Testis (tissue), 3 donors: Measurements from ENCODE around the gene SERGEF. TPM values are rescaled to one million over a fixed set of nuclear protein-coding genes. Genes with fewer than 3 reads are reported as not detected.

Experiments used
- DNase-seq: peaks from one replicate; pipeline ENCODE4 v3.0.0-alpha.2; 2019
- H3K27ac ChIP-seq, 2 donors: fragments of 200-600 bp; sonication (generic); one replicate each; pipeline ENCODE4 v1.5.1; 2019
- H3K27me3 ChIP-seq: fragments of 200-600 bp; sonication (generic); one replicate; pipeline ENCODE4 v1.5.1; 2019
- H3K36me3 ChIP-seq: fragments of 200-600 bp; sonication (generic); one replicate; pipeline ENCODE4 v1.5.1; 2017; ENCODE audit warnings: low read depth; ENCODE audit errors: missing control alignments
- H3K4me1 ChIP-seq: fragments of 200-600 bp; sonication (generic); one replicate; pipeline ENCODE4 v1.5.1; 2019
- H3K4me3 ChIP-seq, 2 donors: fragments of 200-600 bp; sonication (generic); one replicate each; pipeline ENCODE4 v1.5.1; 2017 to 2019
- H3K9me3 ChIP-seq: fragments of 200-600 bp; sonication (generic); one replicate; pipeline ENCODE4 v1.5.1; 2017
- POLR2A ChIP-seq: fragments of 450-650 bp; IDR thresholded peaks from one replicate; pipeline ENCODE4 v1.6.1; 2017; ENCODE audit warnings: antibody characterized with exemption, mild to moderate bottlenecking, moderate library complexity
- WGBS, 2 donors: methylation state at CpG; one replicate each; pipeline ENCODE4 v1.1.5; 2018; 5-methylcytosine and 5-hydroxymethylcytosine counted together
- intact Hi-C: fragments of 100-400 bp; cut with DNase I; formaldehyde crosslinking; loops from one replicate; pipeline ENCODE4 v1.15.1; 2023; ENCODE audit warnings: low total_unique reads
- polyA plus RNA-seq: library from polyadenylated mRNA; stranded (reverse); fragments of 350-450 nt; fragmentation: Illumina TruSeq; extraction: RNeasy Lipid Tissue Mini Kit (QIAGEN cat#74804); gene quantifications from one replicate; pipeline ENCODE4 v1.2.3, GENCODE V29; 2014; ENCODE audit warnings: low read depth, low replicate concordance; ENCODE audit not compliant: insufficient read depth
- total RNA-seq, 2 donors: library from RNA; depleted of rRNA; stranded (reverse); fragments of >200 nt; gene quantifications; one replicate each; pipeline ENCODE4 v1.2.3, GENCODE V29; 2016
- TF ChIP-seq, protein P1 (sequence below), 3 experiments: fragments of 450-650 bp in 2 of 3; fragments of 200-600 bp in 1 of 3; sonication (generic) in 1 of 3; IDR thresholded peaks; one replicate each; pipeline ENCODE4 v1.5.1; 2016 to 2019; ENCODE audit warnings: antibody characterized with exemption in 3 of 3, mild to moderate bottlenecking in 2 of 3, moderate library complexity in 1 of 3

Gene SERGEF
- total and polyA plus RNA-seq, 3 donors from 2014 or later: 12.5 to 37.5 (median 23.1) TPM

DNA sequence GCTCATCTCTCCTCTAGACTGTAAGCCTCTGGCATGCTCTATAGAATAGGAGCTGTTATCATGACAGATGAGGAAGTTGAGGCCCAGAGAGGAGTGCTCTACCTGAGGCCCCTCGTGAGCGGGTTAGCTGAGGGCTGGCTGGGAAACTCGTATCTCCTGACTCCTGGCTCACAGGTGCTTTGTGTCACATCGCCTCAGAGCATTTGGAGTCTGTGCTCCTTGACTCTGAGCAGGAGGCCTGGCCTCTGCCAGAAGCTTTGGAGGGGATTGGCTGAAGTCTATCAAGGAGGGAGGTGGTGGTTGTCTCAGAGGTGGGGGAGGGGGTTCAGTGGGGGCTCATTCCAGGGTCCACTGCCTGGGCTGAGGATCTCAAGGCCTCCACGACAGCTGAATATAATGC lies 270.8 kb downstream of the SERGEF start:
- WGBS, 2 donors: 76 to 77% methylated on average over 4 to 5 of the region's 5 CpGs
- Histone ChIP-seq H3K9me3 (no peaks in the 10 kb centered on the region), H3K27me3 (no peaks in the 10 kb centered on the region), H3K36me3 (no peaks in the 10 kb centered on the region), H3K4me3 (no peak overlapping the region), H3K4me1 (no peaks in the 10 kb centered on the region), H3K27ac (no peak overlapping the region)
- no peak for DNase-seq
- TF ChIP-seq POLR2A: no peak
- TF ChIP-seq, protein P1, sequence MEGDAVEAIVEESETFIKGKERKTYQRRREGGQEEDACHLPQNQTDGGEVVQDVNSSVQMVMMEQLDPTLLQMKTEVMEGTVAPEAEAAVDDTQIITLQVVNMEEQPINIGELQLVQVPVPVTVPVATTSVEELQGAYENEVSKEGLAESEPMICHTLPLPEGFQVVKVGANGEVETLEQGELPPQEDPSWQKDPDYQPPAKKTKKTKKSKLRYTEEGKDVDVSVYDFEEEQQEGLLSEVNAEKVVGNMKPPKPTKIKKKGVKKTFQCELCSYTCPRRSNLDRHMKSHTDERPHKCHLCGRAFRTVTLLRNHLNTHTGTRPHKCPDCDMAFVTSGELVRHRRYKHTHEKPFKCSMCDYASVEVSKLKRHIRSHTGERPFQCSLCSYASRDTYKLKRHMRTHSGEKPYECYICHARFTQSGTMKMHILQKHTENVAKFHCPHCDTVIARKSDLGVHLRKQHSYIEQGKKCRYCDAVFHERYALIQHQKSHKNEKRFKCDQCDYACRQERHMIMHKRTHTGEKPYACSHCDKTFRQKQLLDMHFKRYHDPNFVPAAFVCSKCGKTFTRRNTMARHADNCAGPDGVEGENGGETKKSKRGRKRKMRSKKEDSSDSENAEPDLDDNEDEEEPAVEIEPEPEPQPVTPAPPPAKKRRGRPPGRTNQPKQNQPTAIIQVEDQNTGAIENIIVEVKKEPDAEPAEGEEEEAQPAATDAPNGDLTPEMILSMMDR (IDR thresholded peaks at IDR 0.05): no peak
- intact Hi-C loops: no loop called here

DNA sequence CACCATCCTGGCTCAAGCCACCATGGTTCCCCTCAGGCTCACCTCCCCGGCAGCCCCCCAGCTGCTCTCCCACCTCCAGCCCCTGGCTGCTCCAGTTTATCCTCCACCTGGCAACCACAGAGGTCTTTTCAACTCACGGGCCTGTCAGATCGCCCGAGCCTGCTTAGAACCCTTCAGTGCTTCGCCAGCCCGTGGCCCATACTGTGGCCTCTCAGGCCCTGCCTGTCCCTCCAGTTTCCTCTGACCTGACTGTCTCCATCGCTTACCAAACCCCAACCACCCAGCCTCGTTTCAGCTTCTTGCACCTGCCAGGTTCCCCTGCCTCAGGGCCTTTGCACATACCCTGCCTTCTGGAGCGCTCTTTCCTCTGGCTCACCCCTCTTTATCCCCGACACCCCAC lies 271.4 kb downstream of the SERGEF start:
- H3K27me3 ChIP-seq: no peaks in the 10 kb centered on the region
- H3K9me3 ChIP-seq: no peaks in the 10 kb centered on the region
- no peak for DNase-seq
- H3K36me3 ChIP-seq: no peaks in the 10 kb centered on the region
- intact Hi-C loops: no loop called here
- TF ChIP-seq, protein P1 (IDR thresholded peaks at IDR 0.05): no peak
- TF ChIP-seq POLR2A: no peak
- H3K4me1 ChIP-seq: no peaks in the 10 kb centered on the region
- WGBS, 2 donors: 94 to 96% methylated on average over 10 of the region's 10 CpGs
- H3K27ac ChIP-seq: no peak overlapping the region
- H3K4me3 ChIP-seq: no peak overlapping the region

DNA sequence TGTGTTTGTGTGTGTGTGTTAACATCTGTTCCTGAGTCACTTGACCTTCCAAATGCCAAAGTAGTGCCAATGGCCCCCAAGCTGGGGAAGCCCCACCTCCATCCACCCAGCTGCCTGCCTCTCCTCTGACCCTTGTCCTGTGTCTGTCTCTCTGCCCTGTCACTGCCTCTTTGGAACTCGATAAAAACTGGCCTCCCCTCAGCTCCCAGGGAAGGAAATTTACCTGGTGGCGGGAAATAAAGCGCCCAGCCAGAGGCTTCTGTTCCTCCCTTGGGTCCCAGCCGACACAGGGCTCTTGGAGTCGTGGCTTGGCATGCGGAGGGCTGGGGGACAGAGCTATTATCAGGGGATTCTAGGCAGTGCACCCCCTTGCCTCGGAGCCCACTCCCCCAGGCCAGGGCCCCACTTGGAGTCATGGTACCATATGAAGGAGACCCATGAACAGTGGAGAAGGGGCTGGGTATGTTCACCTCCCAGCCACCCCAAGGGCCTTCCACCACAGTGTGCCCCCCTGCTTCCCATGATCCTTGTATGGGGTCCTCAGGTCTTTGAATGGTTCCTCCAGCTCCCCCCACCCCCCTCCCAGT lies 272.1 kb downstream of the SERGEF start:
- Histone ChIP-seq H3K27ac (no peak overlapping the region), H3K4me3 (no peak overlapping the region), H3K36me3 (no peaks in the 10 kb centered on the region), H3K9me3 (no peaks in the 10 kb centered on the region), H3K4me1 (no peaks in the 10 kb centered on the region), H3K27me3 (no peaks in the 10 kb centered on the region)
- DNase-seq: no peak
- WGBS, 2 donors: 78 to 84% methylated on average over 6 to 7 of the region's 7 CpGs
- no peak for TF ChIP-seq POLR2A
- TF ChIP-seq, protein P1 (IDR thresholded peaks at IDR 0.05): no peak
- intact Hi-C loops: no loop called here

DNA sequence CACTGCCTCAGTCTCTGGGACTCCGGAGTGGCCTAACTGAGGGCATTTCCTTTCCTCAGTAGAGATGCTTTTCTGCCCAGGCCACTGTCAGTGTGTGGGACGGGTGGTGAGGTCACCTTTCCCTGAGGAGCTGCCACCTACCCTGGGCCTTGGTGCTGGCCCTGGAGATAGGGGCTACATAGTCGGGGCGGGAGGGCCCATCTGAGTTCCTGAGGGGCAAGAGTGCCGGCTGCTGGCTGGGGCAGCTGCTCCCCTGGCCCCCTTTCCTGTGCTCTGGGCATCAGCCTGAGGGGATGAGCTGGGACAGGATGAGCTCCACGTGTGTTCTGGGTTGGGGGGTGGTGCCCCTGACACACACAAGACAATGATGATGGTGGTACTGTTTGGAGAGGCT lies 272.9 kb downstream of the SERGEF start:
- Histone ChIP-seq H3K36me3 (no peaks in the 10 kb centered on the region), H3K27ac (no peak overlapping the region), H3K9me3 (no peaks in the 10 kb centered on the region), H3K27me3 (no peaks in the 10 kb centered on the region), H3K4me3 (no peak overlapping the region), H3K4me1 (no peaks in the 10 kb centered on the region)
- intact Hi-C loops: loop anchor here (10.0 kb wide), 1 partner anchor 235 kb away; no protein-coding TSS in a partner anchor
- TF ChIP-seq POLR2A: no peak
- TF ChIP-seq, protein P1 (IDR thresholded peaks at IDR 0.05): no peak
- no peak for DNase-seq
- 79 to 80% methylated on average over 5 to 6 of the region's 6 CpGs for WGBS, 2 donors
